Measurements from ENCODE around the gene LSP1. TPM values are rescaled to one million over a fixed set of nuclear protein-coding genes. Genes with fewer than 3 reads are reported as not detected.
"Not testable (repeated sequence)": the region's sequence is repeated elsewhere in the genome, so short reads cannot be mapped to it uniquely, and the experiment has no call there.

The LSP1 gene
- total RNA-seq, 1 experiment from 2014 or later, result 0.90 TPM

DNA sequence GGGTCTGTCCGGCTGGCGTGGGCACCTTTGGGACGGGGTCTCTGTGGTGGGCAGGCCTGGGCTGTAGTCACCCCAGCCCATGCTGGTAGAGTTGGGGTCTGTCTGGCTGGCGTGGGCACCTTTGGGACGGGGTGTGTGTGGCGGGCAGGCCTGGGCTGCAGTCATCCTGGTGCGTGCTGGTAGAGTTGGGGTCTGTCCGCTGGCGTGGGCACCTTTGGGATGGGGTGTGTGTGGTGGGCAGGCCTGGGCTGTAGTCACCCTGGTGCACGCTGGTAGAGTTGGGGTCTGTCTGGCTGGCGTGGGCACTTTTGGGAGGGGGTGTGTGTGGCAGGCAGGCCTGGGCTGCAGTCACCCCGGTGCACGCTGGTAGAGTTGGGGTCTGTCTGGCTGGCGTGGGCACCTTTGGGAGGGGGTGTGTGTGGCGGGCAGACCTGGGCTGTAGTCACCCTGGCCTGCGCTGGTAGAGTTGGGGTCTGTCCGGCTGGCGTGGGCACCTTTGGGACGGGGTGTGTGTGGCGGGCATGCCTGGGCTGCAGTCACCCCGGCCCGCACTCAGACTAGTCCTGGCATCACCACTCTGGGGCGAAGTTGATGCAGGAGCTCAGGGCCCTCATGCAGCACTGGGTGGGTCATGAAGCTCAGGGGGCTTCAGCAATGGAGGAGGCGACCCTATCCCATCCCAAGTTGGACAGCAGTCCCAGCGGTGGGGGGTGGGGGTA is 19.5 kb downstream of the LSP1 start:
- BruUV-seq (replicated peaks), result no TSS peak
- POLR2A ChIA-PET, result interaction anchor here (0.5 kb wide), 1 partner anchor 26 kb away, joined by 3 read pairs; no protein-coding TSS in a partner anchor
- Histone ChIP-seq H3K36me3 (ENCODE audit: control insufficient read depth, insufficient read depth, low read length) (no peaks in the 10 kb centered on the region), H3K9me3 (ENCODE audit: control insufficient read depth, insufficient read depth, low read depth, low read length) (no peaks in the 10 kb centered on the region), H3K4me1 (ENCODE audit: control insufficient read depth, insufficient read depth, low read length) (peaks cover 34% of the 10 kb centered on the region), H3K27ac (ENCODE audit: low read length) (no peak overlapping the region), H3K4me3 (ENCODE audit: low read depth in 2 of 2, low read length in 2 of 2) (no peak overlapping the region), H3K27me3 (ENCODE audit: control insufficient read depth, insufficient read depth, low read length) (no peaks in the 10 kb centered on the region)
- in situ Hi-C loops (cut with HindIII; ENCODE audit: low pct_unique_long_range_greater_than_20kb, low sequenced_read_pairs) (no loop called here), intact Hi-C loops (cut with micrococcal nuclease; ENCODE audit: unreplicated experiment) (loop anchor here (5.0 kb wide), 1 partner anchor 285 kb away; no protein-coding TSS in a partner anchor)
- ATAC-seq (peak; percentile 31), DNase-seq (ENCODE audit: low read depth, low spot score) (no peak)
- CTCF ChIA-PET, result interaction anchor here (0.6 to 1.4 kb wide), 3 partner anchors 10 to 47 kb away, joined by 3 to 7 read pairs (median 5); partner anchors contain the start of gene TNNT3
- TF ChIP-seq POLR2AphosphoS5 (IDR thresholded peaks at IDR 0.05; ENCODE audit: low read depth, low read length) (no peak), SIN3A (IDR thresholded peaks at IDR 0.05; ENCODE audit: borderline replicate concordance, insufficient read depth, low read depth, low read length) (no peak), TCF7L2 (IDR thresholded peaks at IDR 0.05; ENCODE audit: low read depth, low read length) (no peak)
- TF ChIP-seq, protein P1, sequence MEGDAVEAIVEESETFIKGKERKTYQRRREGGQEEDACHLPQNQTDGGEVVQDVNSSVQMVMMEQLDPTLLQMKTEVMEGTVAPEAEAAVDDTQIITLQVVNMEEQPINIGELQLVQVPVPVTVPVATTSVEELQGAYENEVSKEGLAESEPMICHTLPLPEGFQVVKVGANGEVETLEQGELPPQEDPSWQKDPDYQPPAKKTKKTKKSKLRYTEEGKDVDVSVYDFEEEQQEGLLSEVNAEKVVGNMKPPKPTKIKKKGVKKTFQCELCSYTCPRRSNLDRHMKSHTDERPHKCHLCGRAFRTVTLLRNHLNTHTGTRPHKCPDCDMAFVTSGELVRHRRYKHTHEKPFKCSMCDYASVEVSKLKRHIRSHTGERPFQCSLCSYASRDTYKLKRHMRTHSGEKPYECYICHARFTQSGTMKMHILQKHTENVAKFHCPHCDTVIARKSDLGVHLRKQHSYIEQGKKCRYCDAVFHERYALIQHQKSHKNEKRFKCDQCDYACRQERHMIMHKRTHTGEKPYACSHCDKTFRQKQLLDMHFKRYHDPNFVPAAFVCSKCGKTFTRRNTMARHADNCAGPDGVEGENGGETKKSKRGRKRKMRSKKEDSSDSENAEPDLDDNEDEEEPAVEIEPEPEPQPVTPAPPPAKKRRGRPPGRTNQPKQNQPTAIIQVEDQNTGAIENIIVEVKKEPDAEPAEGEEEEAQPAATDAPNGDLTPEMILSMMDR (IDR thresholded peaks at IDR 0.05), result no peak
- TF ChIP-seq, protein P2, sequence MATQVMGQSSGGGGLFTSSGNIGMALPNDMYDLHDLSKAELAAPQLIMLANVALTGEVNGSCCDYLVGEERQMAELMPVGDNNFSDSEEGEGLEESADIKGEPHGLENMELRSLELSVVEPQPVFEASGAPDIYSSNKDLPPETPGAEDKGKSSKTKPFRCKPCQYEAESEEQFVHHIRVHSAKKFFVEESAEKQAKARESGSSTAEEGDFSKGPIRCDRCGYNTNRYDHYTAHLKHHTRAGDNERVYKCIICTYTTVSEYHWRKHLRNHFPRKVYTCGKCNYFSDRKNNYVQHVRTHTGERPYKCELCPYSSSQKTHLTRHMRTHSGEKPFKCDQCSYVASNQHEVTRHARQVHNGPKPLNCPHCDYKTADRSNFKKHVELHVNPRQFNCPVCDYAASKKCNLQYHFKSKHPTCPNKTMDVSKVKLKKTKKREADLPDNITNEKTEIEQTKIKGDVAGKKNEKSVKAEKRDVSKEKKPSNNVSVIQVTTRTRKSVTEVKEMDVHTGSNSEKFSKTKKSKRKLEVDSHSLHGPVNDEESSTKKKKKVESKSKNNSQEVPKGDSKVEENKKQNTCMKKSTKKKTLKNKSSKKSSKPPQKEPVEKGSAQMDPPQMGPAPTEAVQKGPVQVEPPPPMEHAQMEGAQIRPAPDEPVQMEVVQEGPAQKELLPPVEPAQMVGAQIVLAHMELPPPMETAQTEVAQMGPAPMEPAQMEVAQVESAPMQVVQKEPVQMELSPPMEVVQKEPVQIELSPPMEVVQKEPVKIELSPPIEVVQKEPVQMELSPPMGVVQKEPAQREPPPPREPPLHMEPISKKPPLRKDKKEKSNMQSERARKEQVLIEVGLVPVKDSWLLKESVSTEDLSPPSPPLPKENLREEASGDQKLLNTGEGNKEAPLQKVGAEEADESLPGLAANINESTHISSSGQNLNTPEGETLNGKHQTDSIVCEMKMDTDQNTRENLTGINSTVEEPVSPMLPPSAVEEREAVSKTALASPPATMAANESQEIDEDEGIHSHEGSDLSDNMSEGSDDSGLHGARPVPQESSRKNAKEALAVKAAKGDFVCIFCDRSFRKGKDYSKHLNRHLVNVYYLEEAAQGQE (IDR thresholded peaks at IDR 0.05; ENCODE audit: insufficient read depth in 1 of 2, low read depth in 2 of 2, low read length in 1 of 2), result no peak

DNA sequence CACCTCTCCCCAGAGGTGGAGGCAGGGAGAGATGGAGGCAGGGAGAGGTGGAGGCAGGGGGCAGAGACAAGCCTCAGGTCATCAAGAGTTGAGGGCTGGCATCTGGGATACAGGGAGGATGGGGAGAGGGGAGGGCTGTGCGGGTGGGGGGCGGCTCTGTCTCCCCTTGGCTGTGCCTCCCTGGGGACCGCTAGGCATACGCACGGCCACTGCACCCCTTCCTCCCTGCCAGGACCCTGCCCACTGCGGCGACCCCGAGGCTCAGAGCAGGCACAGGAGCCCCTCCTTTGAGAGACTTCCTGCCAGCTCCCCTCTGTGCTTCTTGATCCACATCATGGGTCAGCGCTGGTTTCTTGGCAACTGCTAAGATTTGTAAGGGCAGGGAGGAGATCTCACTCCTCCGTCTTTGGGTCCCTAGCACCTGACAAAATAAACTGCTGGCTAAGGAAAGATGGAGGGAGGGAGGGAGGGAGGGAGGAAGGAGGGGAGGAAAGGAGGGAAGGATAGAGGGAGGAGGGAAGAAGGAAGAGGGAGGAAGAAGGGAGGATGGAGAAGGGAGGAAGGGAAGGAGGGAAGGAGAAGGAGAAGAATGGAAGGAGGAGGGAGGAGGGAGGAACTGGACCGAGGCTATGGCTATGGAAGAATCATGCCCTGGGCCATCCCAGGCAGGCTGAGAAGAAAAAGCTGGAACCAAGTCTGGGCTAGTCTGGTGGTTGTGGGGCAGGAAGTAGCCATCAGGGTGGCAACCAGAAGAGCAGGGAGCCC is 20.3 kb downstream of the LSP1 start:
- peak overlapping the region; percentile 29; the same call in 1 of the 2 replicates for H3K27ac ChIP-seq (ENCODE audit: low read length)
- BruUV-seq (replicated peaks), result no TSS peak
- CTCF ChIA-PET, result interaction anchor here (0.7 to 1.4 kb wide), 2 partner anchors 9 to 28 kb away, joined by 5 to 7 read pairs; no protein-coding TSS in a partner anchor
- H3K4me1 ChIP-seq (ENCODE audit: control insufficient read depth, insufficient read depth, low read length), result peaks cover 34% of the 10 kb centered on the region
- POLR2A ChIA-PET, result interaction anchor here (0.5 kb wide), 1 partner anchor 26 kb away, joined by 3 read pairs; no protein-coding TSS in a partner anchor
- H3K4me3 ChIP-seq (ENCODE audit: low read depth in 2 of 2, low read length in 2 of 2), result no peak overlapping the region
- ATAC-seq (peak; percentile 72), DNase-seq (ENCODE audit: low read depth, low spot score) (no peak)
- no peaks in the 10 kb centered on the region for H3K27me3 ChIP-seq (ENCODE audit: control insufficient read depth, insufficient read depth, low read length)
- intact Hi-C loops (cut with micrococcal nuclease; ENCODE audit: unreplicated experiment), result loop anchor here (5.0 kb wide), 1 partner anchor 284 kb away; no protein-coding TSS in a partner anchor
- no peaks in the 10 kb centered on the region for H3K9me3 ChIP-seq (ENCODE audit: control insufficient read depth, insufficient read depth, low read depth, low read length)
- TF ChIP-seq SIN3A (IDR thresholded peaks at IDR 0.05; ENCODE audit: borderline replicate concordance, insufficient read depth, low read depth, low read length) (no peak), POLR2AphosphoS5 (IDR thresholded peaks at IDR 0.05; ENCODE audit: low read depth, low read length) (no peak), TCF7L2 (IDR thresholded peaks at IDR 0.05; ENCODE audit: low read depth, low read length) (no peak)
- TF ChIP-seq, protein P2 (IDR thresholded peaks at IDR 0.05; ENCODE audit: insufficient read depth in 1 of 2, low read depth in 2 of 2, low read length in 1 of 2), result no peak
- TF ChIP-seq, protein P1 (IDR thresholded peaks at IDR 0.05), result no peak
- in situ Hi-C loops (cut with HindIII; ENCODE audit: low pct_unique_long_range_greater_than_20kb, low sequenced_read_pairs), result no loop called here
- H3K36me3 ChIP-seq (ENCODE audit: control insufficient read depth, insufficient read depth, low read length), result no peaks in the 10 kb centered on the region

DNA sequence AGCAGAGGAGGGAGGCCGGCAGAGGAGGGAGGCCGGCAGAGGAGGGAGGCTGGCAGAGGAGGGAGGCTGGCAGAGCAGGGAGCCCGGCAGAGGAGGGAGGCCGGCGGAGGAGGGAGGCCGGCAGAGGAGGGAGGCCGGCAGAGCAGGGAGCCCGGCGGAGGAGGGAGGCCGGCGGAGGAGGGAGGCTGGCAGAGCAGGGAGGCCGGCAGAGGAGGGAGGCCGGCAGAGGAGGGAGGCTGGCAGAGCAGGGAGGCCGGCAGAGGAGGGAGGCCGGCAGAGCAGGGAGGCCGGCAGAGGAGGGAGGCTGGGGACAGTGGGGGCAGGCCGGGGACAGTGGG is 20.9 kb downstream of the LSP1 start:
- H3K4me1 ChIP-seq (ENCODE audit: control insufficient read depth, insufficient read depth, low read length), result peaks cover 34% of the 10 kb centered on the region
- BruUV-seq (replicated peaks); in situ Hi-C loops (cut with HindIII; ENCODE audit: low pct_unique_long_range_greater_than_20kb, low sequenced_read_pairs); H3K4me3 ChIP-seq (ENCODE audit: low read depth in 2 of 2, low read length in 2 of 2); H3K27ac ChIP-seq (ENCODE audit: low read length); H3K9me3 ChIP-seq (ENCODE audit: control insufficient read depth, insufficient read depth, low read depth, low read length); POLR2A ChIA-PET; H3K36me3 ChIP-seq (ENCODE audit: control insufficient read depth, insufficient read depth, low read length); H3K27me3 ChIP-seq (ENCODE audit: control insufficient read depth, insufficient read depth, low read length); ATAC-seq; DNase-seq (ENCODE audit: low read depth, low spot score): not testable (repeated sequence)
- CTCF ChIA-PET, result interaction anchor here (1.4 kb wide), 1 partner anchor 9 kb away, joined by 7 read pairs; no protein-coding TSS in a partner anchor
- intact Hi-C loops (cut with micrococcal nuclease; ENCODE audit: unreplicated experiment), result loop anchor here (5.0 kb wide), 1 partner anchor 284 kb away; no protein-coding TSS in a partner anchor

Data from Panc1 (cell line).